DND-41 (cell line): ENCODE results near the gene KLHL3.

ENCODE experiments used
- ATAC-seq: fragments of 200-7000 bp; cut with Tn5 transposase; 3 replicates; pipeline ENCODE4 v1.9.1; 2021; ENCODE audit warnings: low read depth; ENCODE audit not compliant: insufficient read depth
- DNase-seq: peaks from one replicate; pipeline ENCODE4 v3.0.0-alpha.2; 2020
- H2AFZ ChIP-seq: 2 replicates; pipeline ENCODE4 v1.6.0; 2012; ENCODE audit warnings: low read depth, low read length
- H3K27ac ChIP-seq: 2 replicates; pipeline ENCODE4 v1.5.1; 2012; ENCODE audit warnings: low read length, inconsistent platforms
- H3K27me3 ChIP-seq: fragments of 200-600 bp; sonication (generic); 2 replicates; pipeline ENCODE4 v1.6.0; 2012; ENCODE audit warnings: low read length, mild to moderate bottlenecking, inconsistent platforms; ENCODE audit not compliant: insufficient read depth, poor library complexity
- H3K36me3 ChIP-seq: 2 replicates; pipeline ENCODE4 v1.5.1; 2012; ENCODE audit warnings: low read length, inconsistent platforms; ENCODE audit not compliant: insufficient read depth
- H3K4me1 ChIP-seq: 2 replicates; pipeline ENCODE4 v1.5.1; 2012; ENCODE audit warnings: mild to moderate bottlenecking, low read length; ENCODE audit not compliant: insufficient read depth
- H3K4me2 ChIP-seq: 2 replicates; pipeline ENCODE4 v1.6.0; 2012; ENCODE audit warnings: mild to moderate bottlenecking, moderate library complexity, low read length, inconsistent platforms; ENCODE audit not compliant: insufficient read depth
- H3K4me3 ChIP-seq, 2 experiments: fragments of 200-600 bp in 1 of 2; shearing (Covaris generic) in 1 of 2; 2 replicates each; pipeline ENCODE4 v1.5.1; 2012 to 2016; ENCODE audit warnings: inconsistent platforms in 2 of 2, low read length in 2 of 2, mild to moderate bottlenecking in 2 of 2, low read depth in 1 of 2, moderate library complexity in 1 of 2
- H3K79me2 ChIP-seq: 2 replicates; pipeline ENCODE4 v1.6.0; 2012; ENCODE audit warnings: low read length, inconsistent platforms; ENCODE audit not compliant: insufficient read depth
- H3K9ac ChIP-seq: 2 replicates; pipeline ENCODE4 v1.6.0; 2012; ENCODE audit warnings: low read depth, mild to moderate bottlenecking, inconsistent platforms, low read length, moderate library complexity
- H3K9me3 ChIP-seq: 2 replicates; pipeline ENCODE4 v1.5.1; 2012; ENCODE audit warnings: low read length, moderate library complexity, mild to moderate bottlenecking, inconsistent platforms; ENCODE audit not compliant: insufficient read depth, severe bottlenecking
- H4K20me1 ChIP-seq: 2 replicates; pipeline ENCODE4 v1.6.0; 2012; ENCODE audit warnings: low read length; ENCODE audit not compliant: insufficient read depth
- EZH2 ChIP-seq: IDR thresholded peaks from 3 replicates; pipeline ENCODE4 v1.6.1; 2012; ENCODE audit warnings: borderline replicate concordance, low read depth, mild to moderate bottlenecking, moderate library complexity, low read length, inconsistent platforms; ENCODE audit not compliant: severe bottlenecking
- TF ChIP-seq, protein P1 (sequence below): IDR thresholded peaks from 2 replicates; pipeline ENCODE4 v1.5.1; 2012; ENCODE audit warnings: borderline replicate concordance, low read length, moderate library complexity, mild to moderate bottlenecking; ENCODE audit not compliant: poor library complexity, severe bottlenecking; ENCODE audit errors: extremely low read depth

Gene KLHL3

DNA sequence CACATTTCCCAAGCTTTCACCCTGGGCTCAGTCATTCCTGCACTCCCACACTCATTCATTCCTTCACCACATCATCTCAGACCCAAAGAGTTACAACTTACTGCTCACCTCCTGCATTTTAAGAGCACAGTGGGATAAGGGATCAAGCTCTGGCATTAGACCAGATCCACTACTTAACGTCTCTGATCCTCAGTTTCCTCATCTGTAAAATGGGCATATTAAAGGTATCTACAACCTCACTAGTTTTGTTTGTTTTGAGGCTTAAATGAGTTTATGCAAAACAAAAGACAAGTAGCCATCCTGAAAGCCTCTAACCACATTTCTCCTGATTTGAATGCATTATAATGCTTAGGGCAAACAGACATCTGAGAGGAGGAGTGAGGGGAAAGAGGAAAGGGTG lies 77.6 kb downstream of the KLHL3 start:
- H3K36me3 ChIP-seq, result peaks cover 5% of the 10 kb centered on the region; the same call in 1 of the 2 replicates
- no peak overlapping the region for H2AFZ ChIP-seq
- no peaks in the 10 kb centered on the region for H3K79me2 ChIP-seq
- peaks cover 3% of the 10 kb centered on the region for H3K27me3 ChIP-seq
- H3K4me1 ChIP-seq, result no peaks in the 10 kb centered on the region
- H3K9me3 ChIP-seq, result no peaks in the 10 kb centered on the region
- H3K9ac ChIP-seq, result no peak overlapping the region
- H4K20me1 ChIP-seq, result no peaks in the 10 kb centered on the region
- H3K27ac ChIP-seq, result no peak overlapping the region
- no peak overlapping the region for H3K4me2 ChIP-seq
- TF ChIP-seq, protein P1, sequence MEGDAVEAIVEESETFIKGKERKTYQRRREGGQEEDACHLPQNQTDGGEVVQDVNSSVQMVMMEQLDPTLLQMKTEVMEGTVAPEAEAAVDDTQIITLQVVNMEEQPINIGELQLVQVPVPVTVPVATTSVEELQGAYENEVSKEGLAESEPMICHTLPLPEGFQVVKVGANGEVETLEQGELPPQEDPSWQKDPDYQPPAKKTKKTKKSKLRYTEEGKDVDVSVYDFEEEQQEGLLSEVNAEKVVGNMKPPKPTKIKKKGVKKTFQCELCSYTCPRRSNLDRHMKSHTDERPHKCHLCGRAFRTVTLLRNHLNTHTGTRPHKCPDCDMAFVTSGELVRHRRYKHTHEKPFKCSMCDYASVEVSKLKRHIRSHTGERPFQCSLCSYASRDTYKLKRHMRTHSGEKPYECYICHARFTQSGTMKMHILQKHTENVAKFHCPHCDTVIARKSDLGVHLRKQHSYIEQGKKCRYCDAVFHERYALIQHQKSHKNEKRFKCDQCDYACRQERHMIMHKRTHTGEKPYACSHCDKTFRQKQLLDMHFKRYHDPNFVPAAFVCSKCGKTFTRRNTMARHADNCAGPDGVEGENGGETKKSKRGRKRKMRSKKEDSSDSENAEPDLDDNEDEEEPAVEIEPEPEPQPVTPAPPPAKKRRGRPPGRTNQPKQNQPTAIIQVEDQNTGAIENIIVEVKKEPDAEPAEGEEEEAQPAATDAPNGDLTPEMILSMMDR, result no peak
- no peak for TF ChIP-seq EZH2
- no peak for DNase-seq
- H3K4me3 ChIP-seq, result no peak overlapping the region
- no peak for ATAC-seq

DNA sequence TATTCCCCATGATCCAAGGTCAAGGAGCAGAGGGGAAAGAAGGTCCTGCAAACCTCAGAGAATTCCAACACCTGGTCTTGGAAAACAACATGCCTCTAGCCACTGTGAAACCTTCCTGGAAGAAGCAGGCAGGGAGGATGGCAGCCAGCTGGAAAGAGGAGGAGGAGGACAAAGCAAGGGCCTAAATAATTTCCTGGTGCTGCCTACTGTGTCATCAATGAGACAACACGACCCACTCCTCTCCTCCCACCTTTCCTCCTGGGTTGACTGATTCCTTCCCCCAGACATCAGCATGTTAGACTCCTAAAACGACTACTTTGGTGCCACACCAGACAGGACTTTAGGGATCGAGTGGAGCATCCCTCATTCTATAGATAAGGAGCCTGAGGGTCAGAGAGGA lies 78.8 kb downstream of the KLHL3 start:
- Histone ChIP-seq H3K9ac (no peak overlapping the region), H4K20me1 (no peaks in the 10 kb centered on the region), H3K4me2 (no peak overlapping the region), H3K4me1 (no peaks in the 10 kb centered on the region), H3K27ac (no peak overlapping the region), H3K4me3 (no peak overlapping the region), H3K79me2 (no peaks in the 10 kb centered on the region), H2AFZ (no peak overlapping the region), H3K27me3 (peaks cover 3% of the 10 kb centered on the region), H3K9me3 (no peaks in the 10 kb centered on the region), H3K36me3 (peaks cover 5% of the 10 kb centered on the region; the same call in 1 of the 2 replicates)
- no peak for ATAC-seq
- TF ChIP-seq, protein P1, result no peak
- no peak for TF ChIP-seq EZH2
- DNase-seq, result no peak

DNA sequence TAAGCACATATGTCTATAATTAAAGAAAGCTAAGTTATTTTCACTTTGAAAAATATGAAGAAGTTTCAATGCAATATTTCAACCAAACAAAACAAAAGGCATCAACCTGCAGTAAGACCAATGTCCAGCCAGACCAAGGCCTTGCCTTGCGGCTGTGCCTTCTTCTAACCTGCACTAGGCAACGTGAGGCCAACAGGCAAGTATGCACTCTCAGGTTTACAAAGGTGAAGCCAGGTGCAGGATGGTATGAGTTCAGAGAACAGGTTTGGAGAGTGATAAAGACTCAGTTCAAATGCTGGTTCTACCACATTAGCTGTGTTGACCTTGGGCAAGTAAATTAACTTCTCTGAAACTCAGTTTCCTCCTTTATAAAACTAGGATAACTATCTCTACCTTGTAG lies 79.3 kb downstream of the KLHL3 start:
- Histone ChIP-seq H2AFZ (no peak overlapping the region), H4K20me1 (no peaks in the 10 kb centered on the region), H3K4me1 (no peaks in the 10 kb centered on the region), H3K27ac (no peak overlapping the region), H3K27me3 (peaks cover 3% of the 10 kb centered on the region), H3K4me2 (no peak overlapping the region), H3K9me3 (no peaks in the 10 kb centered on the region), H3K9ac (no peak overlapping the region), H3K36me3 (peaks cover 5% of the 10 kb centered on the region; the same call in 1 of the 2 replicates), H3K4me3 (no peak overlapping the region), H3K79me2 (no peaks in the 10 kb centered on the region)
- DNase-seq, result no peak
- TF ChIP-seq, protein P1, result no peak
- no peak for TF ChIP-seq EZH2
- ATAC-seq, result no peak

DNA sequence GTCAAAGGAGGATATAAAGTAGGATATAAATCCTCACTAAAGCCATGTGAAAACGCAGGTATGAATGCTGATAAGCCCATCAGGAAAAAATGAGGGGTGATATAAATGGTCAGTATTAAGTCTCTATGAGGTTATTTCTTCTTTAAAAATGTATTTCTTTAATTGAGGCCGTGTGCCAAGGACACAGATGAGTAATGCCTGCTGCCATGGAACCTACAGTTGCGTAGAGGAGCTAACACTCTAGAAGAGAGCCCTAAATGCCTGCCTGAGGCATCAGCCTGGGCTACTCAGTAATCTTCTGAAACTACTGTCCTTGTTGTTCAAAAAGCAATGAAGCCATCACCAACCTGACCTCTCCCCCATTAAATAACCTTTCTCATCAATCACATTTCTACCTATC lies 84.9 kb downstream of the KLHL3 start:
- no peak overlapping the region for H2AFZ ChIP-seq
- H3K79me2 ChIP-seq, result no peaks in the 10 kb centered on the region
- no peaks in the 10 kb centered on the region for H4K20me1 ChIP-seq
- H3K4me1 ChIP-seq, result no peaks in the 10 kb centered on the region
- TF ChIP-seq, protein P1, result no peak
- TF ChIP-seq EZH2, result no peak
- no peak overlapping the region for H3K9ac ChIP-seq
- no peaks in the 10 kb centered on the region for H3K36me3 ChIP-seq
- no peaks in the 10 kb centered on the region for H3K9me3 ChIP-seq
- H3K27ac ChIP-seq, result no peak overlapping the region
- peaks cover 3% of the 10 kb centered on the region for H3K27me3 ChIP-seq
- H3K4me3 ChIP-seq, result no peak overlapping the region
- no peak for DNase-seq
- ATAC-seq, result no peak
- H3K4me2 ChIP-seq, result no peak overlapping the region
